CD4-positive, alpha-beta T cell treated with Interleukin-2 at 100 ng/mL for 4 hours (primary cell): ENCODE measurements around the gene DRC7.
"Not testable (repeated sequence)": the region's sequence is repeated elsewhere in the genome, so short reads cannot be mapped to it uniquely, and the experiment has no call there.

Source experiments
- DNase-seq: peaks from one replicate; pipeline ENCODE4 v3.0.0-alpha.2; 2020; ENCODE audit warnings: low spot score

DRC7 gene

GRCh38 chr16:57762365-57763040, 67.9 kb downstream of the DRC7 start:
- no peak for DNase-seq

GRCh38 chr16:57763285-57764005, 68.8 kb downstream of the DRC7 start:
- DNase-seq, result no peak

- no peak for DNase-seq
Observed at GRCh38 chr16:57764006-57764340, 69.4 kb downstream of the DRC7 start.

- no peak for DNase-seq
Observed at GRCh38 chr16:57764341-57765159, 69.9 kb downstream of the DRC7 start.

- no peak for DNase-seq
Observed at GRCh38 chr16:57765160-57765728, 70.6 kb downstream of the DRC7 start.

GRCh38 chr16:57766714-57767348, 72.2 kb downstream of the DRC7 start:
- DNase-seq, result no peak

- no peak for DNase-seq
Observed at GRCh38 chr16:57769541-57770145, 75.0 kb downstream of the DRC7 start.

- no peak for DNase-seq
Observed at GRCh38 chr16:57770361-57770760, 75.8 kb downstream of the DRC7 start.

- DNase-seq, result no peak
Observed at GRCh38 chr16:57771141-57771785, 76.7 kb downstream of the DRC7 start.

GRCh38 chr16:57773019-57773418, 78.4 kb downstream of the DRC7 start:
- no peak for DNase-seq

- no peak for DNase-seq
Observed at GRCh38 chr16:57773655-57774295, 79.2 kb downstream of the DRC7 start.

GRCh38 chr16:57774705-57775285, 80.2 kb downstream of the DRC7 start:
- DNase-seq, result no peak

- DNase-seq, result no peak
Observed at GRCh38 chr16:57775661-57776469, 81.3 kb downstream of the DRC7 start.

GRCh38 chr16:57778658-57779057, 84.1 kb downstream of the DRC7 start:
- DNase-seq, result no peak

- not testable (repeated sequence) for DNase-seq
Observed at GRCh38 chr16:57779836-57780235, 85.2 kb downstream of the DRC7 start.

GRCh38 chr16:57781349-57781740, 86.7 kb downstream of the DRC7 start:
- no peak for DNase-seq
